Endothelial cell of umbilical vein (primary cell): ENCODE results near the gene ITSN1.

Experiments
- EZH2 ChIP-seq: IDR thresholded peaks from 2 replicates; pipeline ENCODE4 v1.6.1; 2012; ENCODE audit warnings: borderline replicate concordance, low read depth, mild to moderate bottlenecking, moderate library complexity, low read length, inconsistent platforms; ENCODE audit not compliant: severe bottlenecking
- POLR2A ChIP-seq: IDR thresholded peaks from 2 replicates; pipeline ENCODE4 v1.6.1; 2012; ENCODE audit warnings: low read depth, mild to moderate bottlenecking, control low read depth, low read length
- POLR2AphosphoS5 ChIP-seq: IDR thresholded peaks from 2 replicates; pipeline ENCODE4 v1.6.1; 2012; ENCODE audit warnings: low read depth, mild to moderate bottlenecking, control low read depth, low read length, moderate library complexity; ENCODE audit not compliant: insufficient read depth
- TF ChIP-seq, protein P1 (sequence below), 2 donors: IDR thresholded peaks; 1 replicate in 1 of 2; 2 replicates in 1 of 2; pipeline ENCODE4 v1.5.1; 2011; ENCODE audit warnings: low read length in 2 of 2, mild to moderate bottlenecking in 2 of 2, moderate library complexity in 2 of 2, control low read depth in 1 of 2, inconsistent platforms in 1 of 2, low read depth in 1 of 2; ENCODE audit not compliant: insufficient read depth in 1 of 2; ENCODE audit errors: extremely low read depth in 1 of 2
- TF ChIP-seq, protein P2 (sequence below): IDR thresholded peaks from 2 replicates; pipeline ENCODE4 v1.6.1; 2011; ENCODE audit not compliant: insufficient read depth, insufficient read length

DNA sequence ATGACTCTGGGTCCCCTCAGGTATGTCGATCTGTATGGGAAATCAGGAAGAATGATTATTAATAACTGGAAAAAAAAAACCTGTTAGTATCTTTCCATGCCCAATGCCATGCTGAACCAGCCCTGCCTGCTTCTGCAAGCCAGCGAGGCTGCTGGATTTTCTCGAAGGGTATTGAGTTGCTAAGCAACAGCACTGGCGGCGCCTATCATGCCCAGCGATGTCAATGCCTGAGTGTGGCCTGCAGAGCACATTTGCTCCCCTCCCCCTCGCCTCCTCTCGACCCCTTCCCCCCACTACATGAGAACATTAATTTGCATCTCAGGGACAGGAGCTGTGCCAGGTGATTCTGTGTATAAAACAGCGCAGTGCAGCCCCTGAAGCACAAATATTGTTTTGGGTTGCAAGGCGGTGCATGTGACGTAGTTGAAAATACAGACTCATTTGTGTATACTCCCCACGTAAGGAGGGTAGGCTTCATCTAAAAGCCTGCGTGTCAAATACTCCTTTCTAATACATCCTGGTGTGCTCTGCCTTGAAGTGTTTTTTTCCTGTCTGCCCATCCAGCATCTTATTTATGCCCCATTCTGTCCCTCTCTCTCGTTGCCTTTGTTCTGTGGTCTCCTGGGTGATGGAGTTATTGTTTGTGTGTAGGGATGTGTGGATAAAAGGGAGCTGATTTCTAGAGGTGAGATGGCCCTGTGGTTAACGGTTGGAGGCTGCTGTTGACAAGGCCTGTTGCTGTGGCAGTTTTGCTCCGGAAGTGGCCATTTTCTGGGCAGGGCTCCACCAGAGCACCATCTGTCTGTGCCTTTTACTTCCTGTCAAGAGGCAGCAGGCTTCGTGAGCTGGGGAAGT is 306.0 kb downstream of the ITSN1 start:
- TF ChIP-seq, protein P1, sequence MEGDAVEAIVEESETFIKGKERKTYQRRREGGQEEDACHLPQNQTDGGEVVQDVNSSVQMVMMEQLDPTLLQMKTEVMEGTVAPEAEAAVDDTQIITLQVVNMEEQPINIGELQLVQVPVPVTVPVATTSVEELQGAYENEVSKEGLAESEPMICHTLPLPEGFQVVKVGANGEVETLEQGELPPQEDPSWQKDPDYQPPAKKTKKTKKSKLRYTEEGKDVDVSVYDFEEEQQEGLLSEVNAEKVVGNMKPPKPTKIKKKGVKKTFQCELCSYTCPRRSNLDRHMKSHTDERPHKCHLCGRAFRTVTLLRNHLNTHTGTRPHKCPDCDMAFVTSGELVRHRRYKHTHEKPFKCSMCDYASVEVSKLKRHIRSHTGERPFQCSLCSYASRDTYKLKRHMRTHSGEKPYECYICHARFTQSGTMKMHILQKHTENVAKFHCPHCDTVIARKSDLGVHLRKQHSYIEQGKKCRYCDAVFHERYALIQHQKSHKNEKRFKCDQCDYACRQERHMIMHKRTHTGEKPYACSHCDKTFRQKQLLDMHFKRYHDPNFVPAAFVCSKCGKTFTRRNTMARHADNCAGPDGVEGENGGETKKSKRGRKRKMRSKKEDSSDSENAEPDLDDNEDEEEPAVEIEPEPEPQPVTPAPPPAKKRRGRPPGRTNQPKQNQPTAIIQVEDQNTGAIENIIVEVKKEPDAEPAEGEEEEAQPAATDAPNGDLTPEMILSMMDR (IDR thresholded peaks at IDR 0.05; ENCODE audit: extremely low read depth in 1 of 2, insufficient read depth in 1 of 2, low read depth in 1 of 2, low read length in 2 of 2) = no peak
- TF ChIP-seq POLR2AphosphoS5 (no peak), POLR2A (peak; percentile 23), EZH2 (no peak)
- TF ChIP-seq, protein P2, sequence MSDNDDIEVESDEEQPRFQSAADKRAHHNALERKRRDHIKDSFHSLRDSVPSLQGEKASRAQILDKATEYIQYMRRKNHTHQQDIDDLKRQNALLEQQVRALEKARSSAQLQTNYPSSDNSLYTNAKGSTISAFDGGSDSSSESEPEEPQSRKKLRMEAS = no peak
